ENCODE results near the gene MYL12A.

MYL12A gene

GRCh38 chr18:3226048-3226447 lies 21.6 kb upstream of the MYL12A start:
- no peak for DNase-seq

GRCh38 chr18:3230401-3231334 lies 16.9 kb upstream of the MYL12A start:
- DNase-seq, result no peak

- DNase-seq, result no peak
Measured at GRCh38 chr18:3233004-3233403, 14.6 kb upstream of the MYL12A start.

GRCh38 chr18:3233433-3234168 lies 14.0 kb upstream of the MYL12A start:
- no peak for DNase-seq

- no peak for DNase-seq
Measured at GRCh38 chr18:3234457-3234856, 13.1 kb upstream of the MYL12A start.

- no peak for DNase-seq
Measured at GRCh38 chr18:3235846-3236245, 11.8 kb upstream of the MYL12A start.

- DNase-seq, result no peak
Measured at GRCh38 chr18:3236470-3236869, 11.1 kb upstream of the MYL12A start.

- DNase-seq, result no peak
Measured at GRCh38 chr18:3238742-3239141, 8.9 kb upstream of the MYL12A start.

GRCh38 chr18:3245185-3245564 lies 2.4 kb upstream of the MYL12A start:
- no peak for DNase-seq

- peak; percentile 20 for DNase-seq
Measured at GRCh38 chr18:3245853-3246634, 1.6 kb upstream of the MYL12A start.

GRCh38 chr18:3246635-3247239 lies 864 bp upstream of the MYL12A start:
- no peak for DNase-seq

GRCh38 chr18:3248062-3248657 lies 559 bp downstream of the MYL12A start:
- DNase-seq, result no peak

GRCh38 chr18:3248658-3249359 lies 1.2 kb downstream of the MYL12A start:
- DNase-seq, result no peak

- no peak for DNase-seq
Measured at GRCh38 chr18:3250237-3251107, 2.9 kb downstream of the MYL12A start.

GRCh38 chr18:3251249-3251962 lies 3.8 kb downstream of the MYL12A start:
- DNase-seq, result no peak

GRCh38 chr18:3251963-3252277 lies 4.3 kb downstream of the MYL12A start:
- no peak for DNase-seq

- DNase-seq, result no peak
Measured at GRCh38 chr18:3252843-3253242, 5.2 kb downstream of the MYL12A start.

- DNase-seq, result no peak
Measured at GRCh38 chr18:3254725-3255124, 7.1 kb downstream of the MYL12A start.

- DNase-seq, result no peak
Measured at GRCh38 chr18:3255611-3256165, 8.1 kb downstream of the MYL12A start.
